ENCODE measurements around the gene ALPG.

DNA sequence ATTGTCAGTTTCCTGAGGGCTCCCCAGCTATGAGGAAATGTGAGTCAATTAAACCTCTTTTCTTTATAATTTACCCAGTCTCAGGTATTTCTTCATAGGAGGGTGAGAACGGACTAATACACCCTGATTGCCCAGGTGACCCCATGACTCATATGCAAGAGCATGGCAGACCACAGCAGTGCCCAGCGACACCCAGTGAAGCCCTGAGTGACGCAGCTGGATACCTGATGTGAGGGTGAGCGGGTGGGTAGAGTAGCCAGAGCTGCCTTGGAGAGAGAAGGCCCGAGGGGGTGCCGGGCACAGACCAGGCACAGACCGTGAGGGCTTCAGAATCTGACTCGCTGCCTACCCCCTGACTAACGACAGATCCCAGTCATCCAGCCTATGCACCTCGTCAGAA, 15.4 kb downstream of the ALPG start:
- TF ChIP-seq ZNF274 (IDR thresholded peaks at IDR 0.05; ENCODE audit: low read depth, low read length) (no peak), POLR2A (IDR thresholded peaks at IDR 0.05; ENCODE audit: borderline replicate concordance, extremely low read depth, insufficient read depth, insufficient read length) (no peak)

Data from HCT116 (cell line).